GM21529 (cell line): ENCODE data around the gene LIPF.
A peak's percentile ranks its signal among the peaks of the same experiment; 100 is the strongest.
"Not testable (repeated sequence)": the region's sequence is repeated elsewhere in the genome, so short reads cannot be mapped to it uniquely, and the experiment has no call there.

ENCODE experiments used
- ATAC-seq: cut with Tn5 transposase; IDR thresholded peaks from one replicate; pipeline ENCODE4 v1.9.1; 2021; ENCODE audit not compliant: unreplicated experiment

LIPF gene, protein sequence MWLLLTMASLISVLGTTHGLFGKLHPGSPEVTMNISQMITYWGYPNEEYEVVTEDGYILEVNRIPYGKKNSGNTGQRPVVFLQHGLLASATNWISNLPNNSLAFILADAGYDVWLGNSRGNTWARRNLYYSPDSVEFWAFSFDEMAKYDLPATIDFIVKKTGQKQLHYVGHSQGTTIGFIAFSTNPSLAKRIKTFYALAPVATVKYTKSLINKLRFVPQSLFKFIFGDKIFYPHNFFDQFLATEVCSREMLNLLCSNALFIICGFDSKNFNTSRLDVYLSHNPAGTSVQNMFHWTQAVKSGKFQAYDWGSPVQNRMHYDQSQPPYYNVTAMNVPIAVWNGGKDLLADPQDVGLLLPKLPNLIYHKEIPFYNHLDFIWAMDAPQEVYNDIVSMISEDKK

DNA sequence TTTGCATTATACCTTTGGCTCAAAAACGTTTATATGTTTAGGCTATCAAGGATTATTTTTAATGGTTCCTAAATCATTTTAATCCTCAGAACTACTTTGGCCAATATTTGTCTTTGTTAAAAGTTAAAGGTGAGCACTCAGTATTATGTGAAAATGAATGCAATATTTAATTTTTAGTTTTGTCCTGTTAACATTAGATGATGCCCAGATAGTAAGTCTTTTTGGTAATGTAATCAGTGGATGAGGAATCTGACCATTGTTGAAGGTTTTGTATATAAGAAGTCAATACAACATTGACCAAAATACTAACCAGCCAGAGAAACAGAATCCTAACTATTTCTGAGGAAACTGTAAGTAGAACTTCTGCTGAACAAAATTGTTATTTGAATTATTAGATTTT lies at the start of gene LIPF:
Gene LIPF (plus strand): TSS at position 301 of the 400 bp plus-strand sequence. CDS start 2,856 bp downstream, outside the sequence.
- ATAC-seq = no peak

DNA sequence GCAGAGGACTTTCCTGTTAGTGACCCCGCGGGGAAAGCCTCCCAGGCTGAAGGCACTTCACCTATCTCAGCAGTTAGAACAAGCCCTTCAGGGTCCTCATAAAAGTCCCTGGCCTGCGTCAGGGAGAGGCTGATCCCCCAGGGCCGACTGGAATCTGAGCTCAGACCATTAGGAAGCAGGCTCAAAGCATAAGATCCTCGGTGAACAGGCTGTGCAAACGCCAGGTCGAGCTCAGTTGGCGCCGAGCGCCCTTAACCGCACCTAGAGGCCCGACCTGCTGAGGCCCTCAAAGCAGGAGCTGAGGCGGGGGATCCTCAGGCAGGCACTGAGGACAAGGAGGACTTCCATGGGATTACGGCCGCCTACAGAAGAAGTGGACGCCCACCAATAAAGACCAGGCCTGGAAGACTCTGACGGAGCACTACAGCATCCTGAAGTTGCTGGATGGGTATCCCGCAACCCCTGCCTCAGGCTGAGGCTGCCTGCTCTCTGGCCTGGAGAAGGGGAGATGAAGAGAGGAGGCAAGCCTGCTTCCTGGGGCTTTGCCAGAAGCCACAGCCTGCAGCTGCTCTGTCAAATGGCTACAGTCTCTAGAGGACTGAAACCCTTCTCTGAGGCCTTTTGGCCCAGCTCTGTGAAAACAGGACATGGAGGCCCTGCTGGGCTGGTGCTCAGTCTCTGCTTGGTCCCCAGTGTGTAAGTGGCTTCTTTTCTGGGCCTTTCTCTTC lies 47.8 kb upstream of the LIPF start:
- ATAC-seq = no peak

DNA sequence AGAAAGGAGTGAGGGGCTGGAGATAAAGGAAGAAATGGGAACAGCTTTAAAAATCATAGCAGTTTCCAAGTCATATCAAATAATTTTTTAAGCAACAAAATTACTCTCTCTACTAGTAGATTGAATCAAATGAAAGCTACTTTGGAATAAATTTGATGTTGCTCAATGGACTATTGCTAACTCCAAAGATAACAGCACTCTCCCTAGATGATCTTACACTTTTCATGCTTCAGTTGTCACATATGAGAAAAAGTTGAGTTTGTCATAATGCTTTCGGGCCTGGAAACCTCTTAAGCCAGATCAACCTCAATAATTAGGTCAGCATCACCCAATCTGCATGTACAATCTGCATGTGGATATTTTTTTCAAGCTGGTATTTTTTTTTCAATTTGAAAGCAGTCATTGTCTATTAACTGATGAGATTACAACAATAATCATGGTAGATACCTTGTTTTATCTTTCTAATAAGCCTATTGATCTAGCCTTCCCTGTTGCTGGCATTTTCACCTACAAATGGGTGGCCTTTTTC lies 46.4 kb upstream of the LIPF start:
- ATAC-seq = no peak

DNA sequence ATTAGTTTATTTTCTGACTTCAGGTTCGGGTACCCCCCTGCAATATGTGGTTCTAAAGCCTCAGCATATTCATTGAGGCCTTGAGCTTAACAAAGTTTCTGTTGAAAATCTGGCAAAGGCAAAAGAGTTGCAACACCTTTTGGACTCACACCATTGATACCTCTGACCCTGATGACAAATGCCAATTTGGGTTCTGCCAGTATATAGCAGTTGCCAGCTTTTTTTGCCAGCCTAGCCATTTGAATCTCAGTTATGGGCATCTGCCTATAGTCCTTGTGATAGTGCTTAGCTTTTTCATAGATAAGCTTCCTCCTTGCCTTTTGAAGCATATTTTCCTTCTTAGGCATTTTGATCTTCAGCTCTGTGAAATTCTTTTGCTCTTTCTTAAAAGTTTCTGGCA lies 45.7 kb upstream of the LIPF start:
- ATAC-seq = no peak

DNA sequence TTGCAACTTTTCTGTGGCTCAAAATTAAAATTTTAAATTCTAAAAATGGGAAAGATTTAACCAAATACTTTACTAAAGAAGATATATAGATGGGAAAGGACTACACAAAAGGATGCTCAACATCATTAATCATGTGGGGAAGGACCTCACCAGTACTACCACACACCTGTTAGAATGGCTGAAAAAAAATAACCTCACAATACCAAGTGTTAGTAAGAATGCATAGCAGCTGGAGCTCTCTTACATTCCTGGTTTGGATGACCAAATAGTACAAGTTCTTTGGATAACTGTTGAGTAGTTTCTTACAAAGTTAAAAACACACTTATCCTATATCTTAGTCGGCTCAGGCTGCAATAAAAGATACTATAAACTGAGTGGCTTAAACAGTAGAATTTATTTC lies 43.8 kb upstream of the LIPF start:
- ATAC-seq = no peak

DNA sequence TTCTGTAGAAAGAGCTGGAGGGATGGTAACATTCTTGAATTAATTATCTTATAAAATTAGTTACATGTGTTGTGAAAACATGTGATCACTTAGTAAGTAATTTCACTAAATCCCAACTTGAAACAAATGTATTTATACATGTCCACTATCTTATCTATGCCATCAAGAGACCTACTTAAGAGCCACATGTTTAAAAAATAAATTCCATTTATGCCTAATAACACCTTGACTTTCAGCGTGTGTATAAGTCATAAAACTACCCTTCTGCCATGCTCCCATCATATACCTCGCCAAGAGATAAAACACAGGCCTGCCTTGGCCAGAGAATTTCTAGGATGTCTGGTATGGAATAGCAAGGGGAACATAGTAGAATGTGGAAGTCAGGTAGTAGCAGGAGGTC lies 40.4 kb upstream of the LIPF start:
- ATAC-seq = no peak

DNA sequence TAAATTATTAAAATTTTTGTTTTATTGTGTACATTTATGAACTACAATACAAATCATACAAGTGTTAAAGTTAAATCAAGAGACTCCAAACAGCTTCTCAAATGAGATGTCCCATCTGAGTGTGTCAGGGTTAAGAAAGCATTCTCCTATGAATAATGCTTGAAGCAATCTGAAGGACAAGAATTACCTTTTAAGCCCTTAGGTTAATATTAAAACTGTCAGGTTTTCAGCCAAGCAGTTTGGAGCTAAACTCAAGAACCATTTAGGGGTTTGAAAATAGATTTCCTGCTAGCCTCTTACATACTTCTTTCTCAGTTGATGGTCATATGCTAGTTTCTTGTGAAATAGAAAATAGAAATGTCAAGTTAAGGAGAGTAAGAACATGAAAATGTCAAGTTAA lies 39.4 kb upstream of the LIPF start:
- no peak for ATAC-seq

DNA sequence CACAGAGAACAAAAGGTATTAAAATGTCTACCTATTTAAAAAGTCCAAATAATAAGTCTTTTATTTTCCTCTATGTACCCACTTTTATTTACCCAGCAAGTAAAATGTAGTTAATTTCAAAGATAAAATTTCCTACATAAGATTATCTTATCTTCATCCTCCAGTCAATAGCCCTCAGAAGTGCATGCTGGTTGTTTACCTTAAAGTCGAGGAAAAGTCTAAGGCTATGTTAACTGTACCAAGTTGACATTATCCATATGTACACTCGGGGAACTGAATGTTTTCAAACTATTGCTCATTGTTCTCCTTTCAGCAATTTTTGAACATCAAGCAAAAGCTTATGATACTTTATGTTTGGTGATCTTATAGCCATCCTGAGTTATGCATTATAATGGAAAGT lies 24.1 kb upstream of the LIPF start:
- no peak for ATAC-seq

DNA sequence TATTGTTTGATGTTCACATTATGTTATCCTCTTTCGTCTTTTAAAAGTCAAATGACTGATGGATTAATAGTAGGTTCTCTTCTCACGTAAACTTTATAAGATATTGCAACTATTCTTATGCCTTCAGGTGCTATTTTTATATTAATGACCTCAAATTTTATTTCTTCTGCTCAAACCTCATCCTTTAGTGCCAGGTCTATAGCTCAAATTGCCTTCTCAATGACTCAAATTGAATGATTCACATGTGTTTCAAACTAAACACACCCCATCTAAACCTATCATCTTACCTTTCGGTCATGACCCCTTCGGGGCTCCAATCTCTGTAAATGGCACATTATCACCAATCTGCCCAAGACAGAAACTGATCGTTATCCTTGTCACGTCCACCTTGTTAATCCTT lies 22.0 kb upstream of the LIPF start:
- no peak for ATAC-seq

DNA sequence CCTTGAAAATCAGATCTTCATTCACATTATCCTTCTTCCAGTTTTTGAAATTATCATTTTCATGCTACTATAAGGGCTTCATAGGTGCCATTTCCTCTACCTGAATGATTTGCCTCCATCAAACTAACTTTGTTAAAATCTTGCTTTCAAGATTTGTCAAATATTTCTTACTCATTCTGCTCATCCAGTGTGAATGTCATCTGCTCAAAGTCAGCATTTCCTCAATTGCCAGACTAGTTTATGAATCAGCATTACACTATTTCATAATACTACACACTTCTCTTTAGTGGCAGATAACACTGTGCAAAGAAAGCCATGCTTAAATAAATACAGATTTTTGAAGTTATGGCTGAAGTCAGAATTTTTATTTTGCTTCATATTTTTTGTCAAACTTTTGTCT lies 21.3 kb upstream of the LIPF start:
- no peak for ATAC-seq

DNA sequence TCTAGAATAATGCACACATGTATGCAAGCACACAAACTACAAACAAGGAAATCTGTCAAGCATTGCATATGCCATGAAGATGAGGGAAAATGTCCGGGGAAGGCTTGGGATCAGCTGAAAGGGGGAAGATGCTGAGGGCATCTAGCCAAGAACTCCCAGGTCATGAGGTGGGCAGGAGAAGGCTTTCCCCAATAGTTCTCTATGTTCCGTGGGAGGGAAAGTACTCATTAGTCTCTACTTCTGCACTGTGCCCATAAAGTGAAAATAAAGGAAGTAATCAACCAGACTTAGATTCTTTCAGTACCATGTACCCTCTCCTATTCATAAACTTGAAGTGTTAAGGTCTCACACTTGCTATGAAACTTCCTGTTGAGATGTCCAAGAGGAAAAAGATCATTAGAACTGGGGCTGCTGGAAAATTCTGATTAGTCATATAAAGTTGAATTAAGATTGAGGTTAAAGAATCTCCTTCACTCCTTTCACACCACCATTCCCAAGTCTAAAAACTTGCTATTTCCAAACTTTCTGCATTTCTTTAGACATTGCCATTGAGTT lies 17.1 kb upstream of the LIPF start:
- no peak for ATAC-seq

DNA sequence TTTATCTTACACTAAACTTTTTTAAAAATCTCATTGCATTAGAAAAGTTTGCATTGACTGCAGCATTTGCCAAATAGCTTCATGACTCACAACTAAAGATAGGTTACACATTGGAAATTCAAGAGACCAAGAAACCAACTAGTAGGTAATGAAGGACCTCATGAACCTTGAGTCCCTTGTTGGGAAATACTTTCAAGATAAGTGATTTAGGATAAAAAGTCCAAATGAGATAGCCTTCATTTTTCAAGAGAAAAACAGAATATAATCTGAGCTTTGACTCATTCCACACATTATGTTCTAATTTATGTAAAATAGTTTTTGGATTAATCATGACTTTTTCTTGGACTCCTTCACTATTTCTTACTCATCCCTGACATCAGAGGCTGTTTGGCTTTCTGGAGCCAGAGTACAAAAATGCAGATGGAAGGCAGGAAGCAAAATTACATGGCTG lies 13.1 kb upstream of the LIPF start:
- no peak for ATAC-seq

DNA sequence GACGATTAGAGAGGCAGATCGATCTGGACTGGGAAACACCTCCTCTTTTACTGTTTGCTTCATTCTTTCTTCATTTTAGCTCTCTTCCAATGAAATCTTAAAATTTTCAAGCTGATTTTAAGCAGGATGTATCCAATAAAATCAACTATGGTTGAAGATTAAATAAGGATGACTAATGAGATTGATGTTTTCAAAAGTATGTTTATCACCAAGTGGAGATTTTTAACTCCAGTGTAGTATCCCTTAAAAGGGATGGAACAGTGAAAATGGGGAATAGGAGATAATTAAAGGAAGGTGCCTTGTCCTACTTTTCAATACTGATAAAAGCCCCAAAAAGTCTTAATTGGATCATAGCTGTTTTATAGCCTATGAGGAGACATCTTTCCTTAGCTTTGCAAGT lies 11.6 kb upstream of the LIPF start:
- ATAC-seq = no peak

DNA sequence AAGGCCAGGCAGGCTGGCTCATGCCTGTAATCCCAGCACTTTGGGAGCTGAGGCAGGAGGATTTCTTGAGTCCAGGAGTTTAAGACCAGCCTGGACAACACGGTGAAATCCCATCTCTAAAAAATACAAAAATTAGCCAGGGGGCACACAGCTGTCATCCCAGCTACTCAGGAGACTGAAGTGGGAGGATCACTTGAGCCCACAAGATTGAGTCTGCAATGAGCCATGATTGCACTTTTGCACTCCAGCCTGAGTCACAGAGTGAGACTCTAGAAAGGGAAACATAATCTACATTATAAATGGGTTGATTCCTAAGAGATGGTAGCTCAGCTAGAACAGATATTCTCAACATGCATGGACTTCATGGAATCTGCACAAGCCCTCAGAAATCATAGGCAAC lies 6.3 kb upstream of the LIPF start:
- no peak for ATAC-seq

DNA sequence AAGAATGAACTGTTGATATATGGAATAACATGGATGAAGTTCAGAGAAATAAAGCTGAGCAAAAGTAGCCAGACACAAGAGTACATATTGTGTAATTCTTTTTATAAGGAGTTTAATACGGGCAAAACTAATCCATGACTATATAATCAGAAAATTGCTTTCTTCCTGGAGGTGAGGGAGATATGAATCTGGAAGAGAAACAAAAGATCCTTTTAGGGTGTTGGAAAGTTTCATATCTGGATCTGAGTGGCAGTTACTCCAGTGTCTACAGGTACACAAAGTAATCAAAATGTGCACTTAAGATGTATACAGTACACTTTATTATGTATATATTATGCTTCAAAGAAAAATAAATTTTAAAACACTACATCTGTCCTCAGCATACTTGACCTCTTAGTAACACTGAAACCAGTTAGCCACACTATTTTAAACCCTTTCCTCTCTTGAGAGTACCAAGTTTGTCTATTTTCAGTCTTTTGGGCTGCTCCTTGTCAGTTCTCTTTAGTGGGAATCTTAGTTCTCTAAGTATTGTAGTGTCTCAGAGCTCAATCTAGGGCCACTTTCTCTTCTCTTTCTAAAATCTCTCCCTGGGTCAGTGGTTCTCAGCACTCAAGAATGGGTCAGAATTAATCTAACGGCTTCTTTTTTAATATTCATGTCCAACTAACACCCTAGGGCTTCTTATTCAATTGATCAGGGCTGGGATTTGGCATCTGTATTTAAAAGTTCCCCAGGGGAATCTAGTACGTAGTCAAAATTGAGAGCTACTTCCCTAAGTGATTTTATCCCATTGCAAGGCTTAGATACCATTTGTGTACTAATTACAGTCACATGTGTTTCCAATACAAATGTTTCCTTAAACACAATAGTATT lies 4.3 kb upstream of the LIPF start:
- ATAC-seq = no peak

DNA sequence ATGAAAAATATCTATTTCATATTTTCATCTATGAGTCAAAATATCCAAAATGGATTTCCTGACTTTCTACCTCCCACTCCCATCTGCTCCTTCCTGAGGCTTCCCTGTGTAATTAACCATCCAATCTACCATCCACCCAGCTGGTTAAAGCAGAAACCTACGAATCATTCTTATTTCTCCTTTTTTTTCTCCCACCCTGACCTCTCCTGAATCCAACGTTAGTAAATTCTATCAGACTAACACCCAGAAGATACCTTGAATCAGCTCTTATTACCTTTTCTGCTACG lies 3.7 kb upstream of the LIPF start:
- ATAC-seq = no peak

DNA sequence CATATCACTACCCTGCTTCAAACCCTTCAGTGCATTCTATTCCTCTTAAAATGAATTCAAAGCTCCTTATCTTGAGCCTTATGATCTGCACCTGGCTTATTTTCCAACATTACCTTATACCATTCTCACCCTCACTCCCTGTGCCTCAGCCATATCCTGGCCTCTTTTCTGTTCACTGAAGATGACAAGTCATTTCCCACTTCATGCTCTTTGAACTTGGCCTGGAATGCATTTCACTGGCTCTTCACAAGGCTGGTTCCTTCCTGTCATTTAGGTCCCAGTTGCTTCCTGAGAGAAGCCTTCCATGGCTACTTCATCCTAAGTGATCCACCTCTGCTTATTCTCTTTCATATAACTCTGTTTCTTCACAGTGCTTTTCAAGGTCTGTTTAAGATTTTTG lies 3.2 kb upstream of the LIPF start:
- ATAC-seq = no peak

DNA sequence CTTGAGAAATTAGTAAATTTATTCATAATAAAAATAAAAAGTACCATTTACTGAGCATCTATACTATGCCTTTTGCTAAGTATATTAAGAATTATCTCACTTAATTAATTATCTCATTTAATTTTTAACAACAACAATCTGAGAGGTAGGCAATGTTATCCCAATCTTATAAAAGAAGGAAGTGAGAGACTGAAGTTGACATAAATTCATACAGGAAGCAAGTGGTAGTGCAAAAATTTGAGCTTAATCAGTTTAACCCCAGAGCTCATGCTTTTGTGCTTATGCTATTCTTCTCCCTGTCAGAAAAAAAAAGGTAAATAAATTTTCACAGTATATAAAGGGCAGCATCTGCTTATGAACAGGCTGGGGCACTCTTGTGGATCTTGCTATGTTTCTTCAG lies 2.7 kb upstream of the LIPF start:
- no peak for ATAC-seq

DNA sequence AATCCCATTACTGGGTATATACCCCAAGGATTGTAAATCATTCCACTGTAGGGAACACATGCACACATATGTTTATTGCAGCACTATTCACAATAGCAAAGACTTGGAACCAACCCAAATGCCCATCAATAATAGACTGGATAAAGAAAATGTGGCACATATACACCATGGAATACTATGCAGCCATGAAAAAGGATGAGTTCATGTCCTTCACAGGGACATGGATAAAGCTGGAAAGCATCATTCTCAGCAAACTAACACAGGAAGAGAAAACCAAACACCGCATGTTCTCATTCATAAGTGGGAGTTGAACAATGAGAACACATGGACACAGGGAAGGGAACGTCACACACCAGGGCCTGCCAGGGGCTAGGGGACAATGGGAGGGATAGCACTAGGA lies 1.1 kb upstream of the LIPF start:
- ATAC-seq = not testable (repeated sequence)

DNA sequence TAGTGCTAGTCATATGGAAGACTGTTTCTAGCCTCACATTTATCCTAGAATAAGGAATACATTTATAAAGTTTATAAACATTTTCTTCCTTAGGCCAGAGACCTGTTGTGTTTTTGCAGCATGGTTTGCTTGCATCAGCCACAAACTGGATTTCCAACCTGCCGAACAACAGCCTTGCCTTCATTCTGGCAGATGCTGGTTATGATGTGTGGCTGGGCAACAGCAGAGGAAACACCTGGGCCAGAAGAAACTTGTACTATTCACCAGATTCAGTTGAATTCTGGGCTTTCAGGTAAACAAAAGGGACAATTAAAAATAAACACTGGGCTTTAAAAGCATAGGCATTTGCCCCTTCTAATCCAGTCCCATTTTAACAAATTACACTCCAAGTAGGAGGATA lies 4.2 kb downstream of the LIPF start:
- ATAC-seq = no peak

DNA sequence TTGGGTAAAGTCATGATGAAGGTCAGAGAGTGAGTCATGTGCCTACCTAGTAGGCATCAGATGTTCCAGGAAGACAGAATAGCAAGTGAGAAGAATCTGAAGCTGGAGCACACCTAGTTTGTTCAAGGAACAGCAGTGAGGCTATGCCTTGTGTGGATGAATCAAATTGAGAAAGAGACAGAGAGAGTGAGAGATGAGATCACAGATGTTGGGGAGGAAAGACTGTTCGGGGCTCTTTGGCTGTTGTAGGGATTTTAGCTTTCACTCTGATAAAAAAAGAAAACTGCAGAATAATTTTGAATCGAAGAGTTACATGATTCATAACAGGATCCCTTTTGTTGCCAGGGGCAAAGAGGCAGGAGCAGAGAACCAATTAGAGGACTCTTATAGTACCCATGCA lies 6.3 kb downstream of the LIPF start:
- ATAC-seq = peak; percentile 67
